Osteocyte (in vitro differentiated cells): Measurements from ENCODE around the gene ANAPC16. TPM values are rescaled to one million over a fixed set of nuclear protein-coding genes. Genes with fewer than 3 reads are reported as not detected.
A peak's percentile ranks its signal among the peaks of the same experiment; 100 is the strongest.

Experiments
- DNase-seq: peaks from one replicate; pipeline ENCODE4 v3.0.0; 2021; ENCODE audit warnings: mixed read lengths; ENCODE audit not compliant: unreplicated experiment; ENCODE audit errors: extremely low spot score
- H3K27ac Mint-ChIP-seq: one replicate; pipeline ENCODE4 v1.8.0; 2021; ENCODE audit warnings: mild to moderate bottlenecking, mixed read lengths; ENCODE audit not compliant: unreplicated experiment
- H3K27me3 Mint-ChIP-seq: one replicate; pipeline ENCODE4 v1.8.0; 2021; ENCODE audit warnings: mixed read lengths; ENCODE audit not compliant: unreplicated experiment
- H3K36me3 Mint-ChIP-seq: one replicate; pipeline ENCODE4 v1.8.0; 2021; ENCODE audit warnings: mixed read lengths; ENCODE audit not compliant: unreplicated experiment
- H3K4me1 Mint-ChIP-seq: one replicate; pipeline ENCODE4 v1.8.0; 2021; ENCODE audit warnings: mixed read lengths; ENCODE audit not compliant: unreplicated experiment
- H3K4me3 Mint-ChIP-seq: one replicate; pipeline ENCODE4 v1.8.0; 2021; ENCODE audit warnings: mild to moderate bottlenecking, moderate library complexity, mixed read lengths; ENCODE audit not compliant: unreplicated experiment
- H3K9me3 Mint-ChIP-seq: one replicate; pipeline ENCODE4 v1.8.0; 2021; ENCODE audit warnings: mixed read lengths; ENCODE audit not compliant: unreplicated experiment
- CTCF ChIP-seq: fragments of 200-600 bp; sonication (generic); IDR thresholded peaks from 2 replicates; pipeline ENCODE4 v1.5.0; 2021; ENCODE audit warnings: antibody characterized with exemption, mild to moderate bottlenecking, moderate library complexity
- total RNA-seq: library from RNA; stranded (reverse); gene quantifications from 2 replicates; pipeline ENCODE4 v1.2.1, GENCODE V29; 2021

ANAPC16 gene
- total RNA-seq, 1 donor from 2014 or later = 70.3 TPM

DNA sequence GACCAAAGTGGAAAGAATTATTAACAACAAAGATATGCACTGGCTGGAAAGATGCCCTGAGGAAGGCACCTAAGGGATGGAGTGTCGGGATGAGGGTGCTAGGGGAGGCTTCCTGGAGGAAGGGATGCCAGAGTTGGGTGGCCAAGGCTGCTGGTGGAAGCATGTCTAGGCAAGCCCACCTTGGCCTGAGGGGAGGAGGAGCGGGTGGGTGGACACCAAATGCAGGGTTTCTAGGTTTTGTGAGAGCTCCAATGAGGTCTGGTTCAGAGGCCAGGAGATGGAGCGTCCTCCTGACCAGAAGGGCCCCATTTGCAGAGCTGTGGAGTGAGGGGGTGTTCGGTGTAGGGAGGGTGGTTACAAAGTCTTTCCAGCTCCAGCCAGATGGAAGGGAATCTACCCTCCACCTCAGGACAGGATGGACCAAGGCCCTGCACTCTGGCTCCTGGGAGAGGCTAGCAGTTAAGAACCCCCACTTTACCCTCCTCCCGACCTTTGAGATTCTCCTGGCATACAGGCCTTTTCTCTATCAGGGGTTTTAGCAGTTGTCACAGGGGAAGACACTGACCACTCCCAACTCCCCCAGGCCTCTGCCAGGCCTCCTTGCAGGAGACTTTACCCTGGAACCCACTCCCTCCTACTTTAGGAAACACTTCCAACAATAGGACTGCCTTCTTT lies 54.9 kb downstream of the ANAPC16 start:
- Mint-ChIP-seq H3K4me3 (no peak overlapping the region), H3K9me3 (no peaks in the 10 kb centered on the region), H3K27me3 (no peaks in the 10 kb centered on the region), H3K4me1 (peaks cover 32% of the 10 kb centered on the region), H3K36me3 (peaks cover 13% of the 10 kb centered on the region), H3K27ac (peak overlapping the region; percentile 100)
- no peak for TF ChIP-seq CTCF
- no peak for DNase-seq

DNA sequence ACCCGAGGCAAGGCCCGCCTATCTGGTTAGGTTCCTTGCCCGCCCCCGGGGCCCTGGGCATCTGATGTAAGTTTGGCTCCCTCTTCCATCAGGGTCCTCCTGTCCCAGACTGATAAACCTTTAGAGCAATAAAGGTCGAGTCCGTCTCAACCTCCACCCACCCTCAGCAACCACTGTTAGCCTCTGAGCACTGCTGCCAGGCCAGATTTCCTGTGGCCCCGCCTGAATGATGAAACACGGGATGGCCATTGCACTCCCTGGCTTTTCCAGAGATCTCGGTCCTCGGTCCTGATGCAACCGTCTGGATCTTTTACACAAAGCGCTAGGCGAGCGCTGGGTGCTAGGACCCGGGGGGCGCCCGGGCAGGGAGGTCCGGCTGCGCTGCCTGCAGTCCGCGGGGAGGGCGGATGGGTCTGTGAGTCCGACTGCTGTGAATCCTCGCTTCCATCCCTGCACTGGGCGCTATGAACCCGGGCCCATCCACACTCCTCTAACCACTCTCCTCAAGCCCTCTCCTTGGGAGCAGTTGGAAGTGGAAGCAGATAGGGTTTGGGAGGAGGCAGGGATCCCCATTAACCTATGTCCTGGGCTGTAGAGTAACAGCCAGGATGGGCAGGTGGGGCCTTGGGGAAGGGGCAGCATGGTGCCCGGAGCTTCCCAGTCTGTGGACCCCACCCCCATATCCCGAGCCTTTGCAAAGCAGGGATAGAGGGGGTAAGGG lies 57.0 kb downstream of the ANAPC16 start:
- H3K27me3 Mint-ChIP-seq = no peaks in the 10 kb centered on the region
- peak overlapping the region; percentile 100 for H3K27ac Mint-ChIP-seq
- H3K4me3 Mint-ChIP-seq = peak overlapping the region; percentile 98
- H3K4me1 Mint-ChIP-seq = peaks cover 49% of the 10 kb centered on the region
- peaks cover 19% of the 10 kb centered on the region for H3K36me3 Mint-ChIP-seq
- no peak for TF ChIP-seq CTCF
- no peaks in the 10 kb centered on the region for H3K9me3 Mint-ChIP-seq
- peak; percentile 97 for DNase-seq

GRCh38 chr10:72273410-72274212 lies 57.8 kb downstream of the ANAPC16 start, which contains the start of gene DDIT4:
Gene DDIT4, plus strand, starts transcription at chr10:72273924. Its CDS starts 293 bp downstream, at chr10:72274217.
- peaks cover 19% of the 10 kb centered on the region for H3K36me3 Mint-ChIP-seq
- H3K4me1 Mint-ChIP-seq = peaks cover 55% of the 10 kb centered on the region
- no peaks in the 10 kb centered on the region for H3K27me3 Mint-ChIP-seq
- DNase-seq = peak; percentile 100
- no peak for TF ChIP-seq CTCF
- no peaks in the 10 kb centered on the region for H3K9me3 Mint-ChIP-seq
- H3K27ac Mint-ChIP-seq = peak within 1 kb of the TSS; percentile 100
- peak within 1 kb of the TSS; percentile 98 for H3K4me3 Mint-ChIP-seq

- no peaks in the 10 kb centered on the region for H3K9me3 Mint-ChIP-seq
- TF ChIP-seq CTCF = no peak
- H3K27me3 Mint-ChIP-seq = no peaks in the 10 kb centered on the region
- peaks cover 19% of the 10 kb centered on the region for H3K36me3 Mint-ChIP-seq
- H3K27ac Mint-ChIP-seq = peak overlapping the region; percentile 100
- H3K4me1 Mint-ChIP-seq = peaks cover 57% of the 10 kb centered on the region
- peak overlapping the region; percentile 98 for H3K4me3 Mint-ChIP-seq
- DNase-seq = no peak
These were observed 58.5 kb downstream of the ANAPC16 start for GRCh38 chr10:72274213-72274729.
